Neural crest cell (in vitro differentiated cells): ENCODE measurements around the gene LZTS3. TPM values are rescaled to one million over a fixed set of nuclear protein-coding genes. Genes with fewer than 3 reads are reported as not detected.
"Not testable (repeated sequence)": the region's sequence is repeated elsewhere in the genome, so short reads cannot be mapped to it uniquely, and the experiment has no call there.

Source experiments
- DNase-seq: peaks from one replicate; pipeline ENCODE4 v3.0.0; 2021; ENCODE audit warnings: low read depth, mixed read lengths, low spot score
- H3K27ac Mint-ChIP-seq: one replicate; pipeline ENCODE4 v1.8.0; 2021; ENCODE audit warnings: mild to moderate bottlenecking, mixed read lengths; ENCODE audit not compliant: unreplicated experiment
- H3K27me3 Mint-ChIP-seq: 2 replicates; pipeline ENCODE4 v1.8.0; 2021; ENCODE audit warnings: low read depth, mild to moderate bottlenecking, mixed read lengths
- H3K36me3 Mint-ChIP-seq: 2 replicates; pipeline ENCODE4 v1.8.0; 2021; ENCODE audit warnings: low read depth, mild to moderate bottlenecking, mixed read lengths
- H3K4me1 Mint-ChIP-seq: 2 replicates; pipeline ENCODE4 v1.8.0; 2021; ENCODE audit warnings: mixed read lengths
- H3K4me3 Mint-ChIP-seq: one replicate; pipeline ENCODE4 v1.8.0; 2021; ENCODE audit warnings: mild to moderate bottlenecking, mixed read lengths
- H3K9me3 Mint-ChIP-seq: 2 replicates; pipeline ENCODE4 v1.8.0; 2021; ENCODE audit warnings: mixed read lengths
- total RNA-seq: library from RNA; stranded (reverse); gene quantifications from 2 replicates; pipeline ENCODE4 v1.2.1, GENCODE V29; 2021
- TF ChIP-seq, protein P1 (sequence below): fragments of 200-600 bp; sonication (generic); conservative IDR thresholded peaks from 2 replicates; pipeline ENCODE4 v1.5.0; 2021; ENCODE audit warnings: antibody characterized with exemption, mild to moderate bottlenecking

Gene LZTS3
- total RNA-seq, 1 donor from 2014 or later, result 10.8 TPM

GRCh38 chr20:3188823-3189413, 15.6 kb upstream of the LZTS3 start:
- TF ChIP-seq, protein P1, sequence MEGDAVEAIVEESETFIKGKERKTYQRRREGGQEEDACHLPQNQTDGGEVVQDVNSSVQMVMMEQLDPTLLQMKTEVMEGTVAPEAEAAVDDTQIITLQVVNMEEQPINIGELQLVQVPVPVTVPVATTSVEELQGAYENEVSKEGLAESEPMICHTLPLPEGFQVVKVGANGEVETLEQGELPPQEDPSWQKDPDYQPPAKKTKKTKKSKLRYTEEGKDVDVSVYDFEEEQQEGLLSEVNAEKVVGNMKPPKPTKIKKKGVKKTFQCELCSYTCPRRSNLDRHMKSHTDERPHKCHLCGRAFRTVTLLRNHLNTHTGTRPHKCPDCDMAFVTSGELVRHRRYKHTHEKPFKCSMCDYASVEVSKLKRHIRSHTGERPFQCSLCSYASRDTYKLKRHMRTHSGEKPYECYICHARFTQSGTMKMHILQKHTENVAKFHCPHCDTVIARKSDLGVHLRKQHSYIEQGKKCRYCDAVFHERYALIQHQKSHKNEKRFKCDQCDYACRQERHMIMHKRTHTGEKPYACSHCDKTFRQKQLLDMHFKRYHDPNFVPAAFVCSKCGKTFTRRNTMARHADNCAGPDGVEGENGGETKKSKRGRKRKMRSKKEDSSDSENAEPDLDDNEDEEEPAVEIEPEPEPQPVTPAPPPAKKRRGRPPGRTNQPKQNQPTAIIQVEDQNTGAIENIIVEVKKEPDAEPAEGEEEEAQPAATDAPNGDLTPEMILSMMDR, result no peak
- H3K9me3 Mint-ChIP-seq, result no peaks in the 10 kb centered on the region
- no peak for DNase-seq
- no peak overlapping the region for H3K27ac Mint-ChIP-seq
- no peaks in the 10 kb centered on the region for H3K27me3 Mint-ChIP-seq
- no peaks in the 10 kb centered on the region for H3K4me1 Mint-ChIP-seq
- peaks cover 4% of the 10 kb centered on the region for H3K36me3 Mint-ChIP-seq
- no peak overlapping the region for H3K4me3 Mint-ChIP-seq

- not testable (repeated sequence) for H3K4me1 Mint-ChIP-seq, DNase-seq, H3K4me3 Mint-ChIP-seq, H3K27me3 Mint-ChIP-seq, H3K9me3 Mint-ChIP-seq, H3K36me3 Mint-ChIP-seq, H3K27ac Mint-ChIP-seq
Observed at GRCh38 chr20:3187861-3188260, 14.5 kb upstream of the LZTS3 start.

DNA sequence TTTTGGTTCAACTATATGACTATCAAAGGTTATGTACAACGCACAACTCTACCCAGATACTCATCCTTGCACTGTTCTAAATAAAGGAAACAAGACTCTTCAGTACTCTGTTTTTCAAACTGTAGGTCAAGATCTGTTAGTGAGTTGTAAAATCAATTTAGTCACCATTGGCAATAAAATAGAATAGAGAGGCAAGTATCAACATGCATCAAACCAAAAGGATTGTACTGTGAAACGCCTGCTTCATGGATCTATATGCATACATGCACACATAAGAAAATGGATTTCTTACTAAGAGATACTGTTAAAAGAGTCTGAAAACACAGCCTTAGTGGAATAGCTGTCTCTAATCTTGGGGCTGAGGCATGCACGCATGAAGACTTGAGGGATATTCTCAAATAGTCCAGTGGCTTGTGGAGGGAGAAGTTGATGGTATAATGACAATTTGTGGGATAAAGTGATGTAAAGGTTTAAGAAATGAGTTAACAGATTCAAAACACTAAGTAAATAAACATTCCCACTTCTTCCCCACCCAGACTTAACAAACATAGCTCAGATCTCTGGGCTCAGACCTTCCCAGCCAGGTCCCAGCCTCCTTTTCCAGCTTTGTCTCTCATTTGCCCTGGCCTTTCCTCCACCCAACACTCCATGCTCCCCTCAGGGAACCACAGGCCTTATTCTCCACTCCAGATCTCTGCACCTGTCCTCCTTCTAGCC, 10.7 kb upstream of the LZTS3 start:
- H3K9me3 Mint-ChIP-seq, result no peaks in the 10 kb centered on the region
- TF ChIP-seq, protein P1, result no peak
- H3K27me3 Mint-ChIP-seq, result no peaks in the 10 kb centered on the region
- DNase-seq, result no peak
- no peaks in the 10 kb centered on the region for H3K36me3 Mint-ChIP-seq
- H3K4me3 Mint-ChIP-seq, result no peak overlapping the region
- no peaks in the 10 kb centered on the region for H3K4me1 Mint-ChIP-seq
- no peak overlapping the region for H3K27ac Mint-ChIP-seq

DNA sequence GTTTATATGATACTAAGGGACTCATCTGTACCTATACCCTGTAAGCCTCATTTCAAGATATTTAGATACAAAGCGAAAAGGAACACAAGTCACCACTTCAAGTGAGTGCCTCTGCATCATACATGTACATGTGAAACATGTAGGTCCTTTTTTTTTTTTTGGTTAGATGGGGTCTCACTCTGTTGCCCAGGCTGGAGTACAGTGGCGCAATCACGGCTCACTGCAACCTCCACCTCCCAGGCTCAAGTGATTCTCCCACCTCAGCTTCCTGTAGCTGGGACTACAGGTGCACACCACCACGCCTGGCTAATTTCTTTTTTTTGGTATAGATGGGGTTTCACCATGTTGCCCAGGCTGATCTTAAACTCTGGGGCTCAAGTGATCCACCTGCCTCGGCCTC, 9.1 kb upstream of the LZTS3 start:
- not testable (repeated sequence) for H3K9me3 Mint-ChIP-seq, H3K27me3 Mint-ChIP-seq, H3K4me1 Mint-ChIP-seq, H3K4me3 Mint-ChIP-seq, H3K36me3 Mint-ChIP-seq, H3K27ac Mint-ChIP-seq, DNase-seq

GRCh38 chr20:3181270-3181669, 7.9 kb upstream of the LZTS3 start:
- no peak overlapping the region for H3K27ac Mint-ChIP-seq
- H3K4me1 Mint-ChIP-seq, result no peaks in the 10 kb centered on the region
- H3K27me3 Mint-ChIP-seq, result no peaks in the 10 kb centered on the region
- H3K4me3 Mint-ChIP-seq, result no peak overlapping the region
- no peak for DNase-seq
- no peaks in the 10 kb centered on the region for H3K36me3 Mint-ChIP-seq
- TF ChIP-seq, protein P1, result no peak
- H3K9me3 Mint-ChIP-seq, result no peaks in the 10 kb centered on the region

DNA sequence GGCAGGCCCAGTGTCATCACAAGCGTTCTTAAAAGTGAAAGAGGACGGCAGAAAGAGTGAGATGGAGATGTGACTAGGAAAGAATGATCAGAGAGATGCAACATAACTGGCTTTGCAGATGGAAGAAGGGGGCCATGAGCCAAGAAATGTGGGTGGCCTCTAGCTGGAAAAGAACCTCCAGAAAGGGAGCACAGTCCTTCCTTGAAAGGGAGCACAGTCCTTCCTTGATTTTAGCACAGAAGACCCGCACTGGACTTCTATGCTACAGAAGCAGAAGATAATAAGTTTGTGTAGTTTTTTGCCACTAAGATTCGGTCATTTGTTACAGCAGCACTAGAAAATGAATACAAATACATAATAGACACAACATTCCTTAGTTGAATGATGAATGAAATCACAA, 7.0 kb upstream of the LZTS3 start:
- no peaks in the 10 kb centered on the region for H3K36me3 Mint-ChIP-seq
- no peak for DNase-seq
- H3K4me1 Mint-ChIP-seq, result peaks cover 4% of the 10 kb centered on the region
- TF ChIP-seq, protein P1, result no peak
- no peak overlapping the region for H3K27ac Mint-ChIP-seq
- peaks cover under 1% of the 10 kb centered on the region for H3K27me3 Mint-ChIP-seq
- no peak overlapping the region for H3K4me3 Mint-ChIP-seq
- no peaks in the 10 kb centered on the region for H3K9me3 Mint-ChIP-seq
